Fibroblast of lung (primary cell): Measurements from ENCODE around the gene MYO19.

ENCODE experiments used
- CTCF ChIP-seq, 2 donors: IDR thresholded peaks in 1 of 2; conservative IDR thresholded peaks in 1 of 2; 1 replicate in 1 of 2; 2 replicates in 1 of 2; pipeline ENCODE4 v1.5.1; 2011 to 2012; ENCODE audit warnings: low read length in 2 of 2, control low read depth in 1 of 2, inconsistent platforms in 1 of 2, low read depth in 1 of 2, mild to moderate bottlenecking in 1 of 2
- EZH2 ChIP-seq: IDR thresholded peaks from 2 replicates; pipeline ENCODE4 v1.5.1; 2012; ENCODE audit warnings: low read length, control low read depth, mild to moderate bottlenecking; ENCODE audit errors: missing control alignments

DNA sequence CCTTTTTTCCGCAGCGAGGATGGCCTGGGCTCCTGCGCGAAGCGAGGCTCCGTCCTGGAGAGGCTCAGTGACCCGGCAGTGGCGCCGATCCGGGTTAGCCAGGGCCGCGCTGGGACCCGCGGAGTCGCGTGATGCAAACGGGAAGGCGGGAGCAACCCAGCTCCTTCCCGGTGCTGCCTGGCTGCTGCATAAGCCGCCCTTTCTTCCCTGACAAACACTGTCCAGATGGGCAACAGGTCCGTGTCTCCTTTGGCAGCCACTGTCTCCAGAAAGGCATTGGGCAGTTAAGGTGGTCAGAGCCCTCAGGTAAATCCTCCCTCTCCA lies 69.9 kb downstream of the MYO19 start:
- TF ChIP-seq EZH2 (no peak), CTCF (conservative IDR thresholded peaks at IDR 0.05 in 1 of 2, IDR thresholded peaks at IDR 0.05 in 1 of 2; ENCODE audit: low read depth in 1 of 2, low read length in 2 of 2) (no peak)
